Measurements from ENCODE around the gene SND1. TPM values are rescaled to one million over a fixed set of nuclear protein-coding genes. Genes with fewer than 3 reads are reported as not detected.

Gene SND1
- polyA plus RNA-seq, 3 donors = 46.5 to 97.3 (median 79.8) TPM

- intact Hi-C loops (cut with micrococcal nuclease) = no loop called here
- no CpG with 5 or more reads among the region's 2 CpGs for WGBS (ENCODE audit: insufficient coverage)
- Mint-ChIP-seq H3K27ac (no peak overlapping the region), H3K9me3 (no peaks in the 10 kb centered on the region), H3K27me3 (ENCODE audit: low read depth in 3 of 3) (peaks cover 0 to 2% (median 0%) of the 10 kb centered on the region in 3 donors), H3K4me1 (peaks cover 26% of the 10 kb centered on the region), H3K36me3 (peaks cover 7 to 12% of the 10 kb centered on the region in 2 donors), H3K4me3 (no peak overlapping the region)
- TF ChIP-seq CTCF (IDR thresholded peaks at IDR 0.05) = no peak
- Histone ChIP-seq H3K36me3 (replicated peaks in 1 of 2; ENCODE audit: control insufficient read depth in 1 of 2, insufficient read depth in 2 of 2, low read length in 2 of 2) (peaks cover 7 to 18% of the 10 kb centered on the region in 2 donors), H3K4me3 (replicated peaks in 1 of 3; ENCODE audit: low read depth in 2 of 3, low read length in 3 of 3) (no peak overlapping the region), H3K27me3 (ENCODE audit: control insufficient read depth in 2 of 2, insufficient read depth in 2 of 2, low read length in 2 of 2) (no peaks in the 10 kb centered on the region), H2AFZ (ENCODE audit: insufficient read depth, low read depth, low read length, poor library complexity, severe bottlenecking) (no peak overlapping the region), H3K4me2 (replicated peaks; ENCODE audit: extremely low read depth, low read length, poor library complexity, severe bottlenecking) (no peak overlapping the region), H3K79me2 (ENCODE audit: insufficient read depth, low read length) (peaks cover 6% of the 10 kb centered on the region), H4K20me1 (ENCODE audit: insufficient read depth, low read length) (peaks cover 27% of the 10 kb centered on the region), H3K9ac (ENCODE audit: insufficient read depth, low read length, poor library complexity, severe bottlenecking) (no peak overlapping the region), H3K4me1 (ENCODE audit: control insufficient read depth in 1 of 2, insufficient read depth in 2 of 2, low read length in 2 of 2) (peaks cover 49 to 53% of the 10 kb centered on the region in 2 donors), H3K27ac (ENCODE audit: low read depth in 1 of 2, low read length in 2 of 2) (peak overlapping the region in 1 of 2 donors; percentile 49), H3K9me3 (replicated peaks in 1 of 2; ENCODE audit: control insufficient read depth in 1 of 2, insufficient read depth in 1 of 2, low read length in 2 of 2) (no peaks in the 10 kb centered on the region)
- no peak for DNase-seq
These were observed 302.4 kb downstream of the SND1 start for GRCh38 chr7:127954357-127954748.

GRCh38 chr7:127955051-127955531 is 303.1 kb downstream of the SND1 start:
- Histone ChIP-seq H3K27ac (ENCODE audit: low read depth in 1 of 2, low read length in 2 of 2) (peak overlapping the region in 1 of 2 donors; percentile 11), H3K4me3 (replicated peaks in 1 of 3; ENCODE audit: low read depth in 2 of 3, low read length in 3 of 3) (no peak overlapping the region), H3K27me3 (ENCODE audit: control insufficient read depth in 2 of 2, insufficient read depth in 2 of 2, low read length in 2 of 2) (no peaks in the 10 kb centered on the region), H3K9ac (ENCODE audit: insufficient read depth, low read length, poor library complexity, severe bottlenecking) (no peak overlapping the region), H3K4me1 (ENCODE audit: control insufficient read depth in 1 of 2, insufficient read depth in 2 of 2, low read length in 2 of 2) (peaks cover 47 to 50% of the 10 kb centered on the region in 2 donors), H3K79me2 (ENCODE audit: insufficient read depth, low read length) (peaks cover 6% of the 10 kb centered on the region), H2AFZ (ENCODE audit: insufficient read depth, low read depth, low read length, poor library complexity, severe bottlenecking) (no peak overlapping the region), H3K36me3 (replicated peaks in 1 of 2; ENCODE audit: control insufficient read depth in 1 of 2, insufficient read depth in 2 of 2, low read length in 2 of 2) (peaks cover 7 to 25% of the 10 kb centered on the region in 2 donors), H4K20me1 (ENCODE audit: insufficient read depth, low read length) (peaks cover 27% of the 10 kb centered on the region), H3K4me2 (replicated peaks; ENCODE audit: extremely low read depth, low read length, poor library complexity, severe bottlenecking) (no peak overlapping the region), H3K9me3 (replicated peaks in 1 of 2; ENCODE audit: control insufficient read depth in 1 of 2, insufficient read depth in 1 of 2, low read length in 2 of 2) (no peaks in the 10 kb centered on the region)
- peaks cover 12 to 14% of the 10 kb centered on the region in 2 donors for H3K36me3 Mint-ChIP-seq
- intact Hi-C loops (cut with micrococcal nuclease) = no loop called here
- no CpG with 5 or more reads among the region's 7 CpGs for WGBS (ENCODE audit: insufficient coverage)
- H3K4me1 Mint-ChIP-seq = peaks cover 21% of the 10 kb centered on the region
- no peak overlapping the region for H3K27ac Mint-ChIP-seq
- DNase-seq = no peak
- TF ChIP-seq CTCF (IDR thresholded peaks at IDR 0.05) = no peak
- peaks cover 0 to 2% (median 0%) of the 10 kb centered on the region in 3 donors for H3K27me3 Mint-ChIP-seq (ENCODE audit: low read depth in 3 of 3)
- H3K4me3 Mint-ChIP-seq = no peak overlapping the region
- H3K9me3 Mint-ChIP-seq = no peaks in the 10 kb centered on the region

Measured in CD14-positive monocyte (primary cell).